Mesodermal cell (in vitro differentiated cells): ENCODE measurements around the gene CAPN14.

Source experiments
- H3K27ac ChIP-seq: 2 replicates; pipeline ENCODE4 v1.7.0; 2013; ENCODE audit warnings: mild to moderate bottlenecking, low read depth, low read length, moderate library complexity; ENCODE audit not compliant: severe bottlenecking
- H3K36me3 ChIP-seq: 2 replicates; pipeline ENCODE4 v1.7.1; 2013; ENCODE audit warnings: mild to moderate bottlenecking, low read length, moderate library complexity; ENCODE audit not compliant: control insufficient read depth, insufficient read depth
- H3K4me1 ChIP-seq: one replicate; pipeline ENCODE4 v1.7.1; 2013; ENCODE audit warnings: mild to moderate bottlenecking, low read length; ENCODE audit not compliant: insufficient read depth, control insufficient read depth, poor library complexity, severe bottlenecking
- H3K4me3 ChIP-seq: 2 replicates; pipeline ENCODE4 v1.7.0; 2013; ENCODE audit warnings: low read length, control low read depth, mild to moderate bottlenecking; ENCODE audit not compliant: insufficient read depth, poor library complexity, severe bottlenecking; ENCODE audit errors: extremely low read depth
- H3K9me3 ChIP-seq: 2 replicates; pipeline ENCODE4 v1.7.1; 2013; ENCODE audit warnings: mild to moderate bottlenecking, low read length, moderate library complexity; ENCODE audit not compliant: control insufficient read depth
- WGBS, 2 experiments: methylation state at CpG; one replicate each; pipeline ENCODE4 v1.1.5; 2013; ENCODE audit warnings: missing lambda C conversion rate in 2 of 2; ENCODE audit not compliant: insufficient coverage in 2 of 2; 5-methylcytosine and 5-hydroxymethylcytosine counted together

The CAPN14 gene

DNA sequence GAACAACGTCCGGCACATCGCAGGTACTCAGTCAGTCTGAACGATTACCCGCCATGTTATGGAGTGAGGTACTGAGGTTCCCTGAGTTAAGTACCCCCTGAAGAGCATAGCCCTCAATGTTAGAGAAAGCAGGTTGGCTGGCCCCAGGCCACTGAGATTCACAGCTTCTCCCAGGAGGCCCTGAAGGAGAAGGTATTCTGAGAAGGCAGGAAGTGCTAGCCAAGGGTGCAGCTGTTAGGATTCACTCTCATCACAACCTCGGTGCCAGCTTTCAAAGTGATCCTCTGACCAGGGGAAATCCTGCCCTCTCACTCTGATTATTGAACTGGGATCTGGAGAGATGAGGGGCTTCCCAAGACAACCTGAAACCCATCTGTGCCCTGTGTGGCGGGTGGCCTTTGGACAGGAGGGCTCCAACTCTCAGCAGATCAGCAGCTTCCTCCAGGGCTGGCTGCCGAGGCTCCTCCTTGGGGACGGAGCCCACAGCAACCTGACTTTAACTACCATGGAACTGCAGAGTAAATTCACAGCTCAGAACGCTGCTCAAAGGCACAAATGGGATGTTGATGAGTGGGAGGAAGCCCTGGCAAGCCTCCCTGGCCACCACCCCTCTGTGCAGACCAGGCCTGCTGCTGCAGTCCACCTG, 24.4 kb upstream of the CAPN14 start:
- 88 to 100% methylated on average over 6 to 8 of the region's 10 CpGs for WGBS, 2 experiments
- Histone ChIP-seq H3K4me3 (no peak overlapping the region), H3K4me1 (peaks cover 17% of the 10 kb centered on the region), H3K27ac (no peak overlapping the region), H3K36me3 (peaks cover 19% of the 10 kb centered on the region), H3K9me3 (no peaks in the 10 kb centered on the region)

GRCh38 chr2:31240381-31241365, 23.4 kb upstream of the CAPN14 start:
- WGBS, 2 experiments = 83 to 86% methylated on average over 8 of the region's 11 CpGs
- no peak overlapping the region for H3K27ac ChIP-seq

DNA sequence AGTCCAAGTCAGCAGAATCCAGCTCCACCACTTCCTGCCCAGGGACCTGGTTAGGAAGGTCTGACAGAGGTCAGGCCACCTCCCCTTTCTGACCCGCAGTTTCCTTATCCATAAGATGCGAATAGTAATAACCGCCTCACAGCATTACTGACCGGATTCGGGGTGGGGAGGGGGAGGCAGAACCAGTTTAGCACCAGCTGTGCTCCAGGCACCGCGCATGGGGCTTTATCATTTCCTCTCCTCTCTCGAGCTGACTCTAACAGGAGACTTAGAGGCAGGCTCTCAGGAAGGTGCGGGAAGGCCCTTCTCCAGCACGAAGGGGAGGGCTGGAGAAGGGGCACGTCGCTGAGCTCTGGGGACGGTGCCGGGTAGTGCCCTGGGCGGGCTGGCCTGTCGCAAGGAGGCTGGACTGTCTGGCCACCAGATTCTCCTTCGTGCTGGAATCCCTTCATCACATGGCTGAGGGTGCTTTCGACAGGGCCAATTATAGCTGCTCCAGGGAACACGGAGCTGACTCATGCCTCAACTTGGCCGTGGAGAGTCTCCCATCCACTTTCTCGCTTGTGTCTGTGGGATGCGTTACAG, 22.4 kb upstream of the CAPN14 start:
- H3K27ac ChIP-seq = peak overlapping the region; percentile 29
- no peaks in the 10 kb centered on the region for H3K9me3 ChIP-seq
- no peak overlapping the region for H3K4me3 ChIP-seq
- 86 to 91% methylated on average over 20 to 22 of the region's 22 CpGs for WGBS, 2 experiments
- H3K36me3 ChIP-seq = peaks cover 19% of the 10 kb centered on the region
- H3K4me1 ChIP-seq = peaks cover 30% of the 10 kb centered on the region

More at GRCh38 chr2:31240381-31241365, 23.4 kb upstream of the CAPN14 start:
- Histone ChIP-seq H3K4me1 (peaks cover 21% of the 10 kb centered on the region), H3K36me3 (peaks cover 19% of the 10 kb centered on the region), H3K9me3 (no peaks in the 10 kb centered on the region), H3K4me3 (no peak overlapping the region)

- Histone ChIP-seq H3K4me3 (no peak overlapping the region), H3K4me1 (peaks cover 31% of the 10 kb centered on the region), H3K9me3 (no peaks in the 10 kb centered on the region), H3K36me3 (peaks cover 19% of the 10 kb centered on the region), H3K27ac (peak overlapping the region; percentile 29)
- WGBS, 2 experiments = 95 to 99% methylated on average over 13 of the region's 13 CpGs
Measured at GRCh38 chr2:31238906-31239592, 21.7 kb upstream of the CAPN14 start.

DNA sequence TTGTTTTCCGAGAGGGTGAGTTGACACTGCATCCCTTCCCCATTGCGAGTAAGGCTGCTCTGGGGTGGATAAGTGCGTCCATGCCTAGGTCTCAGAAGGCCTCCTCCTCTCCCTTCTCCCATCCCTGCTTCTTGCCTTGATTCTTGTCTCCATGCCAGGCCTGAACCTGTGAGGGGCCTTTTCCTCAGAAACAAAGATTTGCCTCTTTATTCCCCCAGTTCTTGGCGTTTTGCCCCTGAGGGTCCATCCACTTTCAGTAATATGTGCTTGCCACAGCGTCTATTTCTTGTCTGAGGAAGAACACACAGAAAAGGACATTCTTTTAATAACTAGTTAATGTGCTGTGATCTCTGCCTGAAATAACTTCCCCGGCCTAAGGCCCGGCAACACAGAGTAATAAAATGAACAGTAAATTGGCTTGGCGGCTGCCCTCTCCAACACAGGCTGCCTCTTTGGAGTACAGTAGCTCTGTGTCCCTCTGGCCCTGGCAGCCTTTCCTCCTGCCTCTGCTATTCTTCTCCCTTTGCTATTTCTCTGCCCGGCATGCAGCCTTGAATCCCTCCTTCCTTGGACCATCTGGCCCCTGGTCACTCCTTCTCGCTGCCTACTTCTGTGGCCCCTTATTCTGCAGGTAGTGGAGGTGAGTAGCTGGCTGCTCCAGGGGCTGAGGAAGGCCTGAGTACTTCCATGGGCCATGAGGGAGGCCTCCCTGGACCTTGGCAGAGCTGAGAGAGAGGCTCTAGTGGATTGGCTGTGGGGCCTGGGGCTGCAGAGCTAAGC, 21.0 kb upstream of the CAPN14 start:
- peaks cover 31% of the 10 kb centered on the region for H3K4me1 ChIP-seq
- H3K9me3 ChIP-seq = no peaks in the 10 kb centered on the region
- no peak overlapping the region for H3K4me3 ChIP-seq
- H3K27ac ChIP-seq = no peak overlapping the region
- peaks cover 19% of the 10 kb centered on the region for H3K36me3 ChIP-seq
- 89 to 92% methylated on average over 8 to 9 of the region's 10 CpGs for WGBS, 2 experiments

GRCh38 chr2:31237348-31238017, 20.2 kb upstream of the CAPN14 start:
- H3K36me3 ChIP-seq = peaks cover 19% of the 10 kb centered on the region
- H3K9me3 ChIP-seq = no peaks in the 10 kb centered on the region
- peaks cover 31% of the 10 kb centered on the region for H3K4me1 ChIP-seq
- H3K27ac ChIP-seq = no peak overlapping the region
- WGBS, 2 experiments = 87 to 96% methylated on average over 3 to 5 of the region's 9 CpGs
- H3K4me3 ChIP-seq = no peak overlapping the region

- H3K4me1 ChIP-seq = peaks cover 31% of the 10 kb centered on the region
- WGBS, 2 experiments = 75 to 87% methylated on average over 2 to 5 of the region's 7 CpGs
- H3K4me3 ChIP-seq = no peak overlapping the region
Measured at GRCh38 chr2:31236433-31237205, 19.3 kb upstream of the CAPN14 start.

DNA sequence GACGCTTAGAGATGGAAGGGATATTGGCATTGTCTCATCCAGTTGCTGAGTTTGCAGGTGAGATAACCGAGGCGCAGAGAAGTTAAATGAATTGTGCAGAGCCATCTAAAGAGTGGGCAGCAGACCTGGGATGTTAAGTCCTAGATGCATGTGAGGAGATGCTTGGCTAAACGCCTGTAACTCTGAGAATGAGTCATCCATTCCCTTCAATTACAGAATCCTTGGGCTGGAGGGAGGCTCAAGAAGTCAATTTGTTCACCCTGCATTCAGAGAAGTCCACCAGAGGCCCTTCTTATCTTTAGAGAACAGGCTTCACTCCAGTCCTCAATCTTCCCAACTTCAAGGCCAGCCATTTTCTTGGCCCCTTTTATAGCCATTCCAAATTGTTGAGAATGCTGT, 18.2 kb upstream of the CAPN14 start:
- H3K27ac ChIP-seq = no peak overlapping the region

More at GRCh38 chr2:31236433-31237205, 19.3 kb upstream of the CAPN14 start:
- Histone ChIP-seq H3K27ac (peak overlapping the region; percentile 16), H3K9me3 (no peaks in the 10 kb centered on the region), H3K36me3 (peaks cover 19% of the 10 kb centered on the region)

More for the DNA sequence above, 18.2 kb upstream of the CAPN14 start:
- H3K36me3 ChIP-seq = peaks cover 19% of the 10 kb centered on the region
- no peaks in the 10 kb centered on the region for H3K9me3 ChIP-seq
- WGBS, 2 experiments = 85 to 100% methylated on average over 2 to 3 of the region's 4 CpGs
- peaks cover 31% of the 10 kb centered on the region for H3K4me1 ChIP-seq
- peak overlapping the region; percentile 64 for H3K4me3 ChIP-seq
